Spleen (tissue), 7 donors: ENCODE data around the gene CMSS1.

Experiments
- CTCF ChIP-seq, 11 experiments: fragments of 200-600 bp in 7 of 11; fragments of 450-650 bp in 4 of 11; sonication (generic) in 4 of 11; IDR thresholded peaks in 8 of 11; conservative IDR thresholded peaks in 3 of 11; 1 replicate in 7 of 11; 2 replicates in 4 of 11; pipeline versions ENCODE4 v1.4.0 to v1.8.0; 2016 to 2021; ENCODE audit warnings: antibody characterized with exemption in 11 of 11, inconsistent platforms in 4 of 11, mild to moderate bottlenecking in 1 of 11
- POLR2A ChIP-seq, 3 donors: fragments of 450-650 bp; IDR thresholded peaks; one replicate each; pipeline ENCODE4 v1.5.1; 2017; ENCODE audit warnings: antibody characterized with exemption in 3 of 3, mild to moderate bottlenecking in 1 of 3
- donor health status: DM: no; HTN: no; CAD: no; lungs with moderate emphysema.
- donor health status: DM: no; HTN: no; CAD: no.
- donor health status: DM: no; HTN: no; CAD: no.

- TF ChIP-seq CTCF (IDR thresholded peaks at IDR 0.05 in 8 of 11, conservative IDR thresholded peaks at IDR 0.05 in 3 of 11): no peak
- TF ChIP-seq POLR2A (IDR thresholded peaks at IDR 0.05): no peak
Measured at GRCh38 chr3:99884484-99884883, 66.8 kb downstream of the CMSS1 start.
